HepG2 (cell line): ENCODE data around the gene PKD2L1. TPM values are rescaled to one million over a fixed set of nuclear protein-coding genes. Genes with fewer than 3 reads are reported as not detected.
"Not testable (repeated sequence)": the region's sequence is repeated elsewhere in the genome, so short reads cannot be mapped to it uniquely, and the experiment has no call there.

Source experiments
- ATAC-seq: fragments of 200-7000 bp; cut with Tn5 transposase; 3 replicates; pipeline ENCODE4 v1.9.1; 2020; ENCODE audit warnings: mild to moderate bottlenecking, moderate library complexity
- BruUV-seq: library from RNA; stranded (reverse); fragments of 400-500 nt; replicated peaks from 2 replicates; lab custom pipeline; 2021; lab: Mats Ljungman, UMichigan
- CTCF ChIA-PET: fragments of 300-600 bp; formaldehyde crosslinking; extraction: SDS; loops from one replicate; lab custom pipeline; 2021; ENCODE audit warnings: low total read pairs, inconsistent platforms, low intra/inter-chr PET ratio; lab: Yijun Ruan, JAX
- POLR2A ChIA-PET: fragments of 350-600 bp; sonication (Branson Sonifier 250); formaldehyde crosslinking; loops from one replicate; lab custom pipeline; 2020; ENCODE audit warnings: antibody characterized with exemption, inconsistent platforms; lab: Yijun Ruan, JAX
- DNase-seq: peaks from one replicate; pipeline ENCODE4 v3.0.0-alpha.2; 2015; ENCODE audit warnings: low spot score
- FAIRE-seq: peaks from 3 replicates; lab custom pipeline; 2011; peaks lifted over from hg19 to GRCh38; lab: Jason Lieb, UNC
- H2AFZ ChIP-seq: one replicate; pipeline ENCODE4 v1.6.1; 2011; ENCODE audit warnings: low read length, inconsistent platforms
- H3K27ac ChIP-seq: fragments of 300-600 bp; 3 replicates; pipeline ENCODE4 v1.8.0; 2011; ENCODE audit warnings: mixed run types, mild to moderate bottlenecking, mixed read lengths, low read length, inconsistent platforms; ENCODE audit not compliant: insufficient read depth; ENCODE audit errors: extremely low read length
- H3K27me3 ChIP-seq, 2 experiments: fragments of 200-600 bp in 1 of 2; 2 replicates in 1 of 2; 3 replicates in 1 of 2; pipeline versions ENCODE4 v1.6.0 to v1.8.0; 2011; ENCODE audit warnings: low read length in 2 of 2, mild to moderate bottlenecking in 2 of 2, moderate library complexity in 2 of 2, inconsistent platforms in 1 of 2; ENCODE audit not compliant: insufficient read depth in 2 of 2, control insufficient read depth in 1 of 2
- H3K36me3 ChIP-seq, 2 experiments: fragments of 200-600 bp in 1 of 2; replicated peaks in 1 of 2; 2 replicates in 1 of 2; 3 replicates in 1 of 2; pipeline versions ENCODE4 v1.5.1 to v1.8.0; 2011; ENCODE audit warnings: low read length in 2 of 2, inconsistent platforms in 1 of 2; ENCODE audit not compliant: insufficient read depth in 2 of 2, control insufficient read depth in 1 of 2
- H3K4me1 ChIP-seq: 2 replicates; pipeline ENCODE4 v1.5.1; 2012; ENCODE audit warnings: low read length, inconsistent platforms; ENCODE audit not compliant: insufficient read depth
- H3K4me2 ChIP-seq: 2 replicates; pipeline ENCODE4 v1.6.0; 2011; ENCODE audit warnings: low read depth, low read length, inconsistent platforms
- H3K4me3 ChIP-seq, 3 experiments: fragments of 200-600 bp in 1 of 3; sonication (generic), shearing (Covaris generic) in 1 of 3; replicated peaks in 1 of 3; 2 replicates each; pipeline ENCODE4 v1.5.1; 2011 to 2016; ENCODE audit warnings: low read length in 3 of 3, inconsistent platforms in 2 of 3, low read depth in 2 of 3, mild to moderate bottlenecking in 2 of 3, control low read depth in 1 of 3, mixed read lengths in 1 of 3; ENCODE audit not compliant: insufficient read depth in 1 of 3
- H3K79me2 ChIP-seq: one replicate; pipeline ENCODE4 v1.6.1; 2011; ENCODE audit warnings: low read length, inconsistent platforms; ENCODE audit not compliant: insufficient read depth
- H3K9ac ChIP-seq: 2 replicates; pipeline ENCODE4 v1.6.0; 2011; ENCODE audit warnings: mild to moderate bottlenecking, low read depth, low read length, inconsistent platforms; ENCODE audit not compliant: insufficient read depth
- H3K9me3 ChIP-seq: 2 replicates; pipeline ENCODE4 v1.5.1; 2012; ENCODE audit warnings: mild to moderate bottlenecking, low read length
- H4K20me1 ChIP-seq: 2 replicates; pipeline ENCODE4 v1.6.0; 2011; ENCODE audit warnings: inconsistent platforms, mild to moderate bottlenecking, low read length, moderate library complexity; ENCODE audit not compliant: insufficient read depth
- HMG20A ChIP-seq: IDR thresholded peaks from 2 replicates; pipeline ENCODE4 v1.6.1; 2016; ENCODE audit warnings: borderline replicate concordance
- HNF1A ChIP-seq, 2 experiments: sonication (generic) in 1 of 2; formaldehyde crosslinking in 1 of 2; IDR thresholded peaks; 2 replicates each; pipeline versions ENCODE4 v1.4.0 to v1.6.1; 2016 to 2020; ENCODE audit warnings: borderline replicate concordance in 1 of 2, low read depth in 1 of 2, mild to moderate bottlenecking in 1 of 2, missing genetic modification reagents in 1 of 2
- PATZ1 ChIP-seq: sonication (generic); formaldehyde crosslinking; IDR thresholded peaks from 2 replicates; pipeline ENCODE4 v1.4.0; 2020; ENCODE audit warnings: missing genetic modification reagents
- SKI ChIP-seq: fragments of 450-650 bp; IDR thresholded peaks from one replicate; pipeline ENCODE4 v1.6.1; 2018; ENCODE audit warnings: mild to moderate bottlenecking; ENCODE audit not compliant: partially characterized antibody
- SOX13 ChIP-seq, 3 experiments: fragments of 450-650 bp in 1 of 3; sonication (generic) in 1 of 3; formaldehyde crosslinking in 1 of 3; IDR thresholded peaks in 2 of 3; conservative IDR thresholded peaks in 1 of 3; 2 replicates each; pipeline versions ENCODE4 v1.5.0 to v1.6.1; 2016 to 2020; ENCODE audit warnings: antibody characterized with exemption in 1 of 3, mild to moderate bottlenecking in 1 of 3, missing compliant biosample characterization in 1 of 3, missing genetic modification reagents in 1 of 3, moderate library complexity in 1 of 3
- TBX2 ChIP-seq: sonication (generic); formaldehyde crosslinking; IDR thresholded peaks from 2 replicates; pipeline ENCODE4 v1.5.0; 2020; ENCODE audit warnings: missing genetic modification reagents, mild to moderate bottlenecking, borderline replicate concordance
- TCF7 ChIP-seq: sonication (generic); IDR thresholded peaks from 2 replicates; pipeline ENCODE4 v1.6.1; 2016; ENCODE audit warnings: antibody characterized with exemption, low read depth
- WGBS: methylation state at CpG from one replicate; pipeline ENCODE4 v1.1.6; 2017; ENCODE audit warnings: low lambda C conversion rate; 5-methylcytosine and 5-hydroxymethylcytosine counted together
- in situ Hi-C: cut with HindIII; loops from 2 replicates; pipeline ENCODE4 v1.10.0; 2017; ENCODE audit warnings: low pct_unique_long_range_greater_than_20kb; ENCODE audit not compliant: extremely low pct_ligation_motif_present
- intact Hi-C: fragments of 100-400 bp; cut with micrococcal nuclease; formaldehyde crosslinking; loops from one replicate; pipeline ENCODE4 v1.10.0; 2022; ENCODE audit not compliant: unreplicated experiment
- polyA plus RNA-seq, 8 experiments: library from polyadenylated mRNA; depleted of rRNA in 3 of 8; stranded (reverse) in 7 of 8; unstranded in 1 of 8; fragments of >200 nt; fragmentation: Illumina TruSeq in 4 of 8; extraction: Trizol in 4 of 8; gene quantifications; 2 replicates each; pipeline versions ENCODE4 v1.2.1 to v1.2.3, GENCODE V29; 2011 to 2016; ENCODE audit warnings: low read depth in 4 of 8, missing spikeins in 1 of 8, mixed read lengths in 1 of 8; ENCODE audit not compliant: insufficient read depth in 1 of 8
- total RNA-seq, 5 experiments: library from RNA; depleted of rRNA; stranded (reverse); fragments of >200 nt; fragmentation: Illumina TruSeq; extraction: Trizol; gene quantifications; 2 replicates each; pipeline ENCODE4 v1.2.3, GENCODE V29; 2016; ENCODE audit warnings: low read depth in 1 of 5
- TF ChIP-seq, protein P1 (sequence below): IDR thresholded peaks from 2 replicates; pipeline ENCODE4 v1.6.1; 2016
- TF ChIP-seq, protein P2 (sequence below): sonication (generic); formaldehyde crosslinking; IDR thresholded peaks from 2 replicates; pipeline ENCODE4 v1.5.0; 2020; ENCODE audit warnings: mild to moderate bottlenecking, missing genetic modification reagents, borderline replicate concordance

The PKD2L1 gene
- total and polyA plus RNA-seq, 2 of the 13 experiments (the other 11 are each of a cell fraction or from before 2014, with no cell fraction given) = 0.07 to 0.15 TPM

DNA sequence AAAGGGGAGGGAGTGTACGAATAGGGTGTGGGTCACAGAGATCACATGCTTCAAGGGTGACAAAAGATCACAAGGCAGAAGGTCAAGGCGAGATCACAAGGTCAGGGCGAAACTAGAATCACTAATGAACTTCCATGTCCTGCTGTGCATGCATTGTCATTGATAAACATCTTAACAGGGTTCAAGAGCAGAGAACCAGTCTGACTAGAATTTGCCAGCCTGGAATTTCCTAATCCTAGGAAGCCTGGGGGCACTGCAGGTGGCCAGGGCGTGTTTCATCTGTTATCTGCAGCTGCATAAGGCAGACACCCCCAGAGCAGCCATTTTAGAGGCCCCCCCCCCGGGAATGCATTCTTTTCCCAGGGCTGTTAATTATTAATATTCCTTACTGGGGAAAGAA, 28.9 kb downstream of the PKD2L1 start:
- H3K27ac ChIP-seq = not testable (repeated sequence)
- peak; percentile 34 for DNase-seq
- TF ChIP-seq TCF7 = peak; percentile 26; the same call in 1 of the 2 replicates
- 0 out of 2 replicates have a peak, but pooled peaks have one; percentile 11 for TF ChIP-seq SOX13 (IDR thresholded peaks at IDR 0.05)
- TF ChIP-seq SOX13 (CRISPR knock-in tag; conservative IDR thresholded peaks at IDR 0.05 in 1 of 2, IDR thresholded peaks at IDR 0.05 in 1 of 2) = peak in 1 of 2 experiments; percentile 51; a peak in 2 of 4 replicates
- peak; percentile 93 for TF ChIP-seq PATZ1 (CRISPR knock-in tag)
- peak; percentile 45 for TF ChIP-seq SKI
- TF ChIP-seq HMG20A (CRISPR knock-in tag) = peak; percentile 12; the same call in 1 of the 2 replicates
- peak; percentile 35; the same call in 1 of the 2 replicates for TF ChIP-seq TBX2 (CRISPR knock-in tag)
- TF ChIP-seq, protein P1, sequence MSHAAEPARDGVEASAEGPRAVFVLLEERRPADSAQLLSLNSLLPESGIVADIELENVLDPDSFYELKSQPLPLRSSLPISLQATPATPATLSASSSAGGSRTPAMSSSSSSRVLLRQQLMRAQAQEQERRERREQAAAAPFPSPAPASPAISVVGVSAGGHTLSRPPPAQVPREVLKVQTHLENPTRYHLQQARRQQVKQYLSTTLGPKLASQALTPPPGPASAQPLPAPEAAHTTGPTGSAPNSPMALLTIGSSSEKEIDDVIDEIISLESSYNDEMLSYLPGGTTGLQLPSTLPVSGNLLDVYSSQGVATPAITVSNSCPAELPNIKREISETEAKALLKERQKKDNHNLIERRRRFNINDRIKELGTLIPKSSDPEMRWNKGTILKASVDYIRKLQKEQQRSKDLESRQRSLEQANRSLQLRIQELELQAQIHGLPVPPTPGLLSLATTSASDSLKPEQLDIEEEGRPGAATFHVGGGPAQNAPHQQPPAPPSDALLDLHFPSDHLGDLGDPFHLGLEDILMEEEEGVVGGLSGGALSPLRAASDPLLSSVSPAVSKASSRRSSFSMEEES (CRISPR knock-in tag) = peak; percentile 49
- TF ChIP-seq, protein P2, sequence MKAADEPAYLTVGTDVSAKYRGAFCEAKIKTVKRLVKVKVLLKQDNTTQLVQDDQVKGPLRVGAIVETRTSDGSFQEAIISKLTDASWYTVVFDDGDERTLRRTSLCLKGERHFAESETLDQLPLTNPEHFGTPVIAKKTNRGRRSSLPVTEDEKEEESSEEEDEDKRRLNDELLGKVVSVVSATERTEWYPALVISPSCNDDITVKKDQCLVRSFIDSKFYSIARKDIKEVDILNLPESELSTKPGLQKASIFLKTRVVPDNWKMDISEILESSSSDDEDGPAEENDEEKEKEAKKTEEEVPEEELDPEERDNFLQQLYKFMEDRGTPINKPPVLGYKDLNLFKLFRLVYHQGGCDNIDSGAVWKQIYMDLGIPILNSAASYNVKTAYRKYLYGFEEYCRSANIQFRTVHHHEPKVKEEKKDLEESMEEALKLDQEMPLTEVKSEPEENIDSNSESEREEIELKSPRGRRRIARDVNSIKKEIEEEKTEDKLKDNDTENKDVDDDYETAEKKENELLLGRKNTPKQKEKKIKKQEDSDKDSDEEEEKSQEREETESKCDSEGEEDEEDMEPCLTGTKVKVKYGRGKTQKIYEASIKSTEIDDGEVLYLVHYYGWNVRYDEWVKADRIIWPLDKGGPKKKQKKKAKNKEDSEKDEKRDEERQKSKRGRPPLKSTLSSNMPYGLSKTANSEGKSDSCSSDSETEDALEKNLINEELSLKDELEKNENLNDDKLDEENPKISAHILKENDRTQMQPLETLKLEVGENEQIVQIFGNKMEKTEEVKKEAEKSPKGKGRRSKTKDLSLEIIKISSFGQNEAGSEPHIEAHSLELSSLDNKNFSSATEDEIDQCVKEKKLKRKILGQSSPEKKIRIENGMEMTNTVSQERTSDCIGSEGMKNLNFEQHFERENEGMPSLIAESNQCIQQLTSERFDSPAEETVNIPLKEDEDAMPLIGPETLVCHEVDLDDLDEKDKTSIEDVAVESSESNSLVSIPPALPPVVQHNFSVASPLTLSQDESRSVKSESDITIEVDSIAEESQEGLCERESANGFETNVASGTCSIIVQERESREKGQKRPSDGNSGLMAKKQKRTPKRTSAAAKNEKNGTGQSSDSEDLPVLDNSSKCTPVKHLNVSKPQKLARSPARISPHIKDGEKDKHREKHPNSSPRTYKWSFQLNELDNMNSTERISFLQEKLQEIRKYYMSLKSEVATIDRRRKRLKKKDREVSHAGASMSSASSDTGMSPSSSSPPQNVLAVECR (CRISPR knock-in tag) = peak; percentile 17; the same call in 1 of the 2 replicates
- TF ChIP-seq HNF1A (IDR thresholded peaks at IDR 0.05; ENCODE audit: low read depth) = peak; percentile 63
- TF ChIP-seq HNF1A (CRISPR knock-in tag; IDR thresholded peaks at IDR 0.05; ENCODE audit: borderline replicate concordance) = peak; percentile 62; the same call in 1 of the 2 replicates

More for the DNA sequence above, 28.9 kb downstream of the PKD2L1 start:
- CTCF ChIA-PET, H3K36me3 ChIP-seq, POLR2A ChIA-PET, in situ Hi-C loops, H3K4me3 ChIP-seq, ATAC-seq, H2AFZ ChIP-seq, H3K27me3 ChIP-seq, H3K9ac ChIP-seq, BruUV-seq, H4K20me1 ChIP-seq, H3K79me2 ChIP-seq, FAIRE-seq, intact Hi-C loops, H3K9me3 ChIP-seq: not testable (repeated sequence)
- WGBS = 4% methylated on average over 5 of the region's 5 CpGs
- H3K4me2 ChIP-seq = peak overlapping the region; percentile 38; the same call in 1 of the 2 replicates
- H3K4me1 ChIP-seq = peaks cover 52% of the 10 kb centered on the region
